GM10266 (cell line): ENCODE results near the gene PLXNA4.

Experiments
- DNase-seq: peaks from one replicate; pipeline ENCODE4 v3.0.0; 2012; ENCODE audit errors: extremely low spot score
- TF ChIP-seq, protein P1 (sequence below): IDR thresholded peaks from 2 replicates; pipeline ENCODE4 v1.5.1; 2012; ENCODE audit warnings: mild to moderate bottlenecking, low read depth; ENCODE audit not compliant: control insufficient read depth, insufficient read depth; ENCODE audit errors: missing control alignments

PLXNA4 gene

DNA sequence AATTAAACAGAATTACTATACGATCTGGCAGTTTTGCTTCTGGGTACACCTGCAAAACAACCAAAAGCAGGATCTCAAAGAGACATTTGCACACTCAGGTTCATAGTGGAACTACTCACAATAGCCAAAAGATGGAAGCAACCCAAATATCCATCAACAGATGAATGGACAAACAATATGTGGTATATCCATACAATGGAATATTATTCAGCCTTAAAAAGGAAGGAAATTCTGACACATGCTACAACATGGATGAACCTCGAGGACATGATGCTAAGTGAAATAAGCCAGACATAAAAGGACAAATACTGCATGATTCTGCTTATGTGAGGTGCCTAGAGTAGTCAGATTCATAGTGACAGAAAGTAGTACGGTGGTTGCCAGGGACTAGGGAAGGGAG, 330.7 kb downstream of the PLXNA4 start:
- DNase-seq: no peak

DNA sequence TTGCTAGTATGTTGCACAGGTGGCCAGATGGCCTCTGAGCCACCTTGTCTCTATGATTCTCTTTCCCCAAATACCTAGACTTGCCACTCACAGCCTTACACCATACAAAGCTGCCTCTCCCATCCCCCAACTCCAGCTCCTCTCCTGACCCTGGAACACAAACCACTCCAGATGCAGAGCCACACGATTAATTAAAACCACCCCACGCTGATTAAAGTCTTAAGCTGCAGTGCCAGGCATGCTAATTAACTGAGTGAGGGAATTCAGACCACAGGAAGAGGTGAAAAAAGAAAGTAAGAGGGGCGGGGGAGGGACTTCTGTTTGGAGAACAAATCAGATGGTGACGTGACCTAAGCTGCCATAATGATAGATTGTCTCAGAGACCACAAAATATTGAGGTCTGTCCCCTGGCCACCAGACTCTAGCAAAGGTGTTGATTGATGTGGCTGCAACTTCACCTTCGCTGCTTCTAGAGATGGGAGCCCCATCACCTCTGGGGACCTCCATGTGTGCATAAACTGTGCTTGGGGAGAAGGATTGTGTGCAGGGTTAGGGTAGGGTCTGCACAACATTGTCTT, 331.3 kb downstream of the PLXNA4 start:
- no peak for DNase-seq
- TF ChIP-seq, protein P1, sequence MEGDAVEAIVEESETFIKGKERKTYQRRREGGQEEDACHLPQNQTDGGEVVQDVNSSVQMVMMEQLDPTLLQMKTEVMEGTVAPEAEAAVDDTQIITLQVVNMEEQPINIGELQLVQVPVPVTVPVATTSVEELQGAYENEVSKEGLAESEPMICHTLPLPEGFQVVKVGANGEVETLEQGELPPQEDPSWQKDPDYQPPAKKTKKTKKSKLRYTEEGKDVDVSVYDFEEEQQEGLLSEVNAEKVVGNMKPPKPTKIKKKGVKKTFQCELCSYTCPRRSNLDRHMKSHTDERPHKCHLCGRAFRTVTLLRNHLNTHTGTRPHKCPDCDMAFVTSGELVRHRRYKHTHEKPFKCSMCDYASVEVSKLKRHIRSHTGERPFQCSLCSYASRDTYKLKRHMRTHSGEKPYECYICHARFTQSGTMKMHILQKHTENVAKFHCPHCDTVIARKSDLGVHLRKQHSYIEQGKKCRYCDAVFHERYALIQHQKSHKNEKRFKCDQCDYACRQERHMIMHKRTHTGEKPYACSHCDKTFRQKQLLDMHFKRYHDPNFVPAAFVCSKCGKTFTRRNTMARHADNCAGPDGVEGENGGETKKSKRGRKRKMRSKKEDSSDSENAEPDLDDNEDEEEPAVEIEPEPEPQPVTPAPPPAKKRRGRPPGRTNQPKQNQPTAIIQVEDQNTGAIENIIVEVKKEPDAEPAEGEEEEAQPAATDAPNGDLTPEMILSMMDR: no peak

More for the DNA sequence above, 330.7 kb downstream of the PLXNA4 start:
- TF ChIP-seq, protein P1: no peak

DNA sequence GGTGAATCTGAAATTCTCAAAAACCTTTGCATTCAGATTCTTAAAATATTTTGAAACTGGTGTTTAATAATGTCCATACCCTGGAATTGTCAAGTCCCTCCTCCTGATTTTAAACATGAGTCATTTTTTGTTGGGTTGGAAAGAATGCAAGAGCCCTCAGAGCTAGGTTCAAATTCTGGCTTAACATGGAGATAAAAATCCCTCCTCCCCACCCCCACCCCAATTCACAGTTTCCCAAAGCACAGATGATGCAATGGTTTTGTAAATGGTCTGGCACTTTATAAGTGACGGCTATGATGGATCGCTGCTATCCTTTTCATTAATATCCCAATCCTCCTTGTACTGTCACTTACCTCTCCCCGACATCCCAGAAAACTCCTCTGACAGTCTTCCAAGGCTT, 332.8 kb downstream of the PLXNA4 start:
- TF ChIP-seq, protein P1: no peak
- no peak for DNase-seq

DNA sequence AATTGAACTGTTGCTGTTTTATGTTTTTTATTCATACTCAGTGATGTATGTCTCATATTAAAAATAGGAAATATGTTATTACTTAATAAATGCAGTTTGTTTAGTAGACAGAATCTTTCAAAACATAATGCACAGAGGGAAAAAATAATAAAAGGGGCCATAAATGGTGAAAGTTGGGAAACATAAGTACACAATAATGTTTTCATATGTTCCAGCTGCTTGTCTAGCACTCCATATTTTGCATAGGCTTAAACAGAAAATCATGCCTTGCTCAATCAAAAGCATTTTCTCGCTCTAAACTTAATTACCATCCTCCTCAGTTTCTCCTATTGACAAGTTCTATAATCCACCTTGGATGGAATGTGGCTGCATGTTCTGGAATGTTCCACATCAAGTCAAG, 333.2 kb downstream of the PLXNA4 start:
- DNase-seq: no peak

DNA sequence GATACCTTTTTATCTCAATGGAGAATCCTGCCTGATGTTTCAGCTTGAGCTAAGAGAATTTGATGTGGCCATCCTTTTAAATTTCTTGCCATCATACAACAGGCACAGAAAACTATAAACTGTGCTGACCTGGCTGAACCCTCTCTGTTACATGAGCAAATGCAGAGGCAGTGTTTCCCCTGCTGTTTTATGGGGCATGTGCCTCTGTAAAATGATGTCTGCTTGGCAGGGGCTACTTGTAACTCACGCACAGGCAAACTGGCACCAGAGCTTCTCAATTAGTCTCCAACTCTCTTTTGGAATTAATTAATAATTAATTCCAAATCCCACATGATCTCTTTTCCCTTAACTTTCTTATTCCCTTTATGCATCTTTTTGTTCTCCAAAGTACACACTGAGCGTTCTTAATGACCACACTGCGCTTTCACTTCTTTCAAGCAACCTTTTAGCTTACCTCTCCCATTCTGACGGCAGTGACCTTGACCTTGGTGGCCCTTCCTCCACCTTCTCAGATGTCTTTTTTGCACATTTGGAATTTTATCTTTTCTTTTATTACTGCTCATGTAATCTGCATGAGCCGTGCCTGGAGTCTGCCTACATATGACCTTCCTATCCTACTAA, 334.0 kb downstream of the PLXNA4 start:
- DNase-seq: no peak
- TF ChIP-seq, protein P1: no peak

More for the DNA sequence above, 333.2 kb downstream of the PLXNA4 start:
- TF ChIP-seq, protein P1: no peak

DNA sequence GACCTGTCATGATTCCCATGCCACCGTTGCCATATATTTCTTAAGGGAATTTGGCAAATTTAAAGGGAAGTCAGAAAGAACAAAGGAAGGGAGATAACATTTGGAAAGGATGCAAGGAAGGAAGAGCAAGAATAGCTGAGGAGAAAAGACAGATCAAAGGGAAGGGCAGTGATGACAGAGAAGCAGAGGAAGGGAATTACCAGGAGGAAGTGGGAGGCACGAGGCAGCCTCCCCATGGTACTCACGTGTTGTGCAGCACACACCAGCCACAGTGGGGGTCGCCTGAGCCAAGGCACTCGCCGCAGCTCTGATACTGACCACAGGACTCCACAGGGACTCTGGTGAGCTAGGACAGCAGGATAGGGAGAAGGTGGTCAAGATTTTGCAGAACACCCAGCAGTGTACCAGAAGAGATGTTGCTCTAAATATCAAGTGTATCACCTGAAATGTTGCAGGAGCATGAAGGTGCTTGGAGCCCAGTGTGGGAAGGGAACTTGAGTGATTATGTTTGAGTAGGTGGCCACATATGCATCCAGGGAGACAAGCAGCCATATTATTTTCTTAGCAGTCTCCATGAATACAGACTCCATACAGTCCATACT, 335.3 kb downstream of the PLXNA4 start:
- TF ChIP-seq, protein P1: no peak
- no peak for DNase-seq

DNA sequence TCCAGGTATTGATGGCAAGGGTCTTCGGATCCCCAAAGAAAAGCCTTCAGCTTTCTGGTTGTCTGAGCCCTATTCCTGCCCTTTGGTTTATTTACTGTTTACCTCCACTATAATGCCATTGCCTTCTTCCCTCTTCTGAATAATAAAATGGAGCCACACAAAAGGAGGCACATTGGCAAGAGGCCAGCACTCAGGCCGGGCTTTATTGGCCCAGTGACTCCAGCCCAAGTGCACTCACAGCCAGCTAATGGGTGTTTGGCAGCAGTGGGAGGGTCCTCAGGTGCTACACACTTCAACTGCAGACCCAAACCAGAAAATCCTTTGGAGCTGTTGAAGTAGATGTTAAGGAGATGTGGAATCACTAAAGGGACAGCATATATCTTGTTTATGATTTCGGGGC, 336.0 kb downstream of the PLXNA4 start:
- DNase-seq: no peak
- TF ChIP-seq, protein P1: no peak
